ENCODE measurements around the gene ZNF24.

Gene ZNF24

DNA sequence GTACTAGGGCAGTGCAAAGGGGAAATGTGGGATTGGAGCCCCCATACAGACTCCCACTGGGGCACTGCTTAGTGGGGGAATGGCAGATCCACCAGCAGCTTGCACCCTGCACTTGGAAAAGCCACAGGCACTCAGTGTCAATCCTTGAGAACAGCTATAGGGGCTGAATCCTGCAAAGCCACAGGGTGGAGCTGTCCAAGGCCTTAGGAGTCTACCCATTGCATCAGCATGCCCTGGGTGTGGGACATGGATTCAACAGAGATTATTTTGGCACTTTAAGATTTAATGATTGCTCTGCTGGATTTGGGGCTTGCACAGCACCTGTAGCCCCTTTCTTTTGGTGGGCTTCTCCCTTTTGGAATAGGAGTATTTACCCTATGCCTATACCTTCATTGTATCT, 8.6 kb upstream of the ZNF24 start:
- no peak for DNase-seq

GRCh38 chr18:35352283-35352682, 8.1 kb upstream of the ZNF24 start:
- no peak for DNase-seq

- DNase-seq, result no peak
Measured at GRCh38 chr18:35348001-35348400, 3.8 kb upstream of the ZNF24 start.

DNA sequence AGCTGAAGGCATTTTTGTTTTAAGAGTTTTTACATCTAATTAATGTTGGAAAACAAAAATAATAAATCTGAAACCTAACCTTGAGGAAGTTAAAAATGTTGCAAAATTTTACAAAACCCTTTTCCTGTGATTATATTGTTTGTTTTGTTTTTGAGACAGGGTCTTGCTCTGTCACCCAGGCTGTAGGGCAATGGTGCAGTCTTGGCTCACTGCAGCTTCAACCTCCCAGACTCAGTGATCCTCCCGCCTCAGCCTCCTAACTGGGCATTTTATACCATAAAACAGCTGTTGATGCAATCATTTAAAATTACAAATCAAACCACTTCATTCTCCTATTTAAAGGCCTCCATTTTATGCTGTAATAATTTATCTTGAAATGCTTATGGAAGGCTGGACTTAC, 1.7 kb upstream of the ZNF24 start:
- no peak for DNase-seq

GRCh38 chr18:35345460-35345921, 1.3 kb upstream of the ZNF24 start:
- DNase-seq, result no peak

- DNase-seq, result no peak
Measured at GRCh38 chr18:35344736-35345459, 678 bp upstream of the ZNF24 start.

DNA sequence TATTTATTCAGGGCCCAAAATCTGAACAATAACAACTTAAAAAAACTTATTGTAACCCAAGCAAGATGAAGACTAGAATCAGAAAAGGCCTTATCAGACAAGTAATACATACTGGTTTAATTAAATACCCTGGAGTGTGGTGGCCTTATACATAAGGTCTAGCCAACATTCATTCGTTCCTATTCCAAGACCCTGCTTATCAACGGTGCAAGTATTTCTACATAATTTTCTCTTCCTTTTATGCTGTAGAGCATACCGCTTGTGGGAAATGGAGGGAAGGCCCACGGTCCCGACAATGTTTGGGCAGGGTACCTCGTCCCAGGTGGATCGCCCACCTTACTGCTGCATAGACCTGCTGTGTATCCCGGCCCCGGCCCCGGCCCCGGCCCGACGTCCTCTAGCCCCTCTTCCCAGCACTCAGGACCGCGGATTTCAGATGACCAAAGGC, 708 bp downstream of the ZNF24 start:
- DNase-seq, result no peak

DNA sequence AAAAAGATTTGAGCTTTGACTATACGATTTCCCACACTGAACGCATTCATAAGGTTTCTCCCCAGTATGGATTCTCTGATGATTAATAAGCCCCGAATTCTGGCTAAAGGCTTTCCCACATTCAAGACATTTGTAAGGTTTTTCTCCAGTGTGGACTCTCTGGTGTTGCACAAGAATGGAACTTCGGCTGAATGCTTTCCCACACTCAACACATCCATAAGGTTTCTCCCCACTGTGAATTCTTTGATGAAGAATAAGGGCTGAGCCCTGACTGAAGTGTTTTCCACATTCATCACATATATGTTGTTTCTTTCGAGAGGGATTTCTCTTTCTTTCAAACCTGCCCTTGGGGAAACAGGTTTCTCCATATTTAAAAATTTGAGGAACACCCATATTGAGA, 6.9 kb downstream of the ZNF24 start:
- no peak for DNase-seq

- DNase-seq, result no peak
Measured at GRCh38 chr18:35335866-35336265, 8.4 kb downstream of the ZNF24 start.

DNA sequence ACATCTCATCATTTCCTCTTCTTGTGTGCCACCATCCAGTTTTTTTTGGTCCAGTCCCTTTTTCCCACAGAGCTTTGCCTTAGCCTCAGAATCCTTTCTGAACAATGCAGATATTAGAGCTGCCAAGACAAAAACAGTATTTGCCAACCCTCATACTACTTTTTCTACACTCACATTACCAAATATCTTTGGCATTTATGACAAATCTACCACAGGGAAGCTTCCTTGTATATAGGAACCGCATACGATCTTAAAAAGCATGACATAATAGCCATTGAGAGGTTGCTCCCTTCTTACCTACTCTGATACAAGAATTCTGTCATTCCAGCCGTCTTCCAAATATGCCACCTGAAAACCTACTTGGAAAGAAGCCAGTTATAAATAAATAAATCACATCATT, 9.4 kb downstream of the ZNF24 start:
- no peak for DNase-seq

DNA sequence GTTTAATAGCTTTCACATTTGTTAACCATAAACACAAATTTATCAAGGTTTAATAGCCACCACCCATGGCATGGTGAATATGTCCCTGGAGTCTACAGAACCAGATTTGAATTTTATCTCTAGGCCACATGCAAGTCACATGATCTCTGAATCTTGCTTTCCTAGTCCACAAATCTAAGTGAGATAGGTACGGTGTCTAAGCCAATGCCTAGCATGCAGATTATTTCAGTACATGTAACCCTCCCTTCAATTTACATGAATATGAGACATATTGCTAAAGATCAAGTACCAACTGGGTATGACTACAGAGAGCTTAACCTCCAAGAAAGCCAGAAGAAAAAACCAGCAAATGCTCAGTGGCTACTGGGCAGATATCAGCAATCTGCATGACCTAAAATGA, 10.0 kb downstream of the ZNF24 start:
- no peak for DNase-seq

DNA sequence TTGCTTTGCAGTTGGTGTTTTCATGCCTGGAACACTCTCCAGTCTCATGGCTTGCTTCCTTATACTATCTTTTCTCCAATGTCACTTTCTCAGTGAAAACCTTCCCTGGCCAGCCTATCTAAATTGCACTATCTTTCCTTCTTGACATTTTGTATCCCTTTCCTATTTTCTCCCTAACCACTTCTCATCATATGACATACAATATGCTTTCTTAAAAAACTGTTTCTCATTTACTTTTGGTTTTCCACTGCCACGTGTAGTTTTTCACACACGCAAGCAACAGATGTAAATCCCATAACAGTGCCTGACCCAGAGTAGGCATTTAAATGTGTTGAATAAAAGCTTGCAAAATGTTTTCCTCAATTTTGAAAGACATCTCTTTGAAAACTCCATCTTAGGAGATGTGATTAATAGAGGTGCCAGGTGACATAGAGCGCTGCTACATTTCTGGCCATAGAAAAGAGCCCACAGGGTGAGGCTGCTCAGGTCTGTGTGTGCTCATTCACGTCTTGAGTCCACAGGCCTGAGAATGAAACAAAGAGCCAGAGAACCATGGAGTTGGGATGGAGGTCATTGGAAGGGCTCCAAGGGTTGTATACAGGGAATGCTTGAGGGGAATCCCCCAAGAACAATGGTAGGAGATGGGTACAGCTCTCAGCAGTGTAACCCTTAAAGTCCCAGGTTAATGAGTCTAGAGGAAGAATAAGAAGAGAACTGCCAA, 12.7 kb downstream of the ZNF24 start:
- DNase-seq, result no peak

DNA sequence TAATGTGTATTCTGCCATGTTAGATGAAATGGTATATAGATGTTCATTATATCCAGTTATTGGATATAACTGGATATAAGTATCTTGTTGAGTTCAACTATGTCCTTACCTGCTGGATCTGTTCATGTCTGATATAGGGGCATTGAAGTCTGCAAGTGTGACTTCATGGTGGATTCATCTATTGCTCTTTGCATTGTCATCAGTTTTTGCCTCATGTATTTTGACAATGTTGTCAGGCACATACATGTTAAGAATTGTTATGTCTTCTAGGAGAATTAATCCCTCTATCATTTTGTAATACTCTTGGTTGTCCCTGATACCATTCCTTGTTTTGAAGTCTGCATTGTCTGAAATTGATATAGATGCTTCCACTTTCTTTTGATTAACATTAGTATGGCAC, 15.4 kb downstream of the ZNF24 start:
- no peak for DNase-seq

GRCh38 chr18:35326695-35327387, 17.4 kb downstream of the ZNF24 start:
- DNase-seq, result no peak

GRCh38 chr18:35324926-35325655, 19.1 kb downstream of the ZNF24 start:
- no peak for DNase-seq

DNA sequence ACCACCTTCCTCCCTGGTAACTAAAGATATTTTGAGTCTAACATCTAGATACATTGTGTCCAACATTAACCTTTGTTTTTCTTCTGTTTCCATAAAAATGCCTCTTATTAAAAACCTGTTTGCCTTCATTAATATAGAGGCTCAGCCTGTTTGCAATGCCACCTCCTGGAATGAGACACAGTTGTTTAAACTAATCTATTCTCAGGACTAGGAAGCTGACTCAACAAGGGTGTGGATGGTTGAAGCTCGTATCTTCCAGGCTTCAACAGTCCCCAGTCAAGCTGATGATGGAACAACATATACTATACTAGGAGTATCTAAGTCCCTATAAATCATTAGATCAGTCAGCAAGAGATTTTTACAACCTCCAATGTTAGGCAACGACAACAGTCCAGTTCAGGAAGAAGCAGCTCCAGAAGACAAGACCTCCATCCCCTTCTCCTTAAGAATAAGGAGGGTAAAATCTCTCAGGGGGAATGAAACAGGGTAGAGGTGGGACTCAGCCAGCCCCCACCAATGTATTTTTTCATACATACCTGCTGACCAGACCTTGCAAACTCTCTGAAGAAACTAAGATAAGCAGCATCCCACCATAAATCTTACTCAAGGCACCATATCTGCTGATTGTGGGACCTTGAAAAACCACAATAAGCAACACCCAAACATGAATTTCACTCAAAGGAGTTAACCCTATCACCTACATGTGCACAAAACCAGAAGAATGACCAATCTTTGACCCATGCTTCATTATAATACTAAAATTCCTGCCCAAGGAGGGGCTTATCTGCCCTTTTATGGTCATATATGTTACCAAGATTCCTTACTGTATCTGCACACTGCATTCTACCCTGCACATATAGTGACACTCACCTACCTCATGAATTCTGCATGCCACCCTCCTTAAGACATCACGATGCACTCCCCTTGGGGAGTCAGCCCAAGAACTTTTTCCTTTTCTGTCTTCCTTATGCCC, 21.4 kb downstream of the ZNF24 start:
- DNase-seq, result no peak

DNA sequence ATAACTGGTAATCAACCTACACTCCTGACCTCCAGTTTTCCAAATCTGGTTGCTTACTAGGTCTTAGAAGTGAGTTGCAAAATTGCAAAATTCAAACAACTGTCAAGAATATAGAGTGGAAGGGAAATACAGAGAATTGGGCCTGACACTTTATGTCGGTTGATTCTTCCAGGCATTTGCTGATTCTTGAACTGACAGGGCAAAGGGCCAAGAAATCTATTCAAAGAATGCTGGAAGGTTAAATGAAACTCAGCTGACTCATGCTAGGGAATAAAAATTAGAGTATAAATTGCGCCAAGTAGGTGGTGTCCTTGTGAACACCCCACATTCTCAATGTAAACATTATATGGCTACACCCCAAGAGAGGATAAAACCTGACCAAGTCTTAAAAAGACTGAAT, 32.7 kb downstream of the ZNF24 start:
- DNase-seq, result no peak

DNA sequence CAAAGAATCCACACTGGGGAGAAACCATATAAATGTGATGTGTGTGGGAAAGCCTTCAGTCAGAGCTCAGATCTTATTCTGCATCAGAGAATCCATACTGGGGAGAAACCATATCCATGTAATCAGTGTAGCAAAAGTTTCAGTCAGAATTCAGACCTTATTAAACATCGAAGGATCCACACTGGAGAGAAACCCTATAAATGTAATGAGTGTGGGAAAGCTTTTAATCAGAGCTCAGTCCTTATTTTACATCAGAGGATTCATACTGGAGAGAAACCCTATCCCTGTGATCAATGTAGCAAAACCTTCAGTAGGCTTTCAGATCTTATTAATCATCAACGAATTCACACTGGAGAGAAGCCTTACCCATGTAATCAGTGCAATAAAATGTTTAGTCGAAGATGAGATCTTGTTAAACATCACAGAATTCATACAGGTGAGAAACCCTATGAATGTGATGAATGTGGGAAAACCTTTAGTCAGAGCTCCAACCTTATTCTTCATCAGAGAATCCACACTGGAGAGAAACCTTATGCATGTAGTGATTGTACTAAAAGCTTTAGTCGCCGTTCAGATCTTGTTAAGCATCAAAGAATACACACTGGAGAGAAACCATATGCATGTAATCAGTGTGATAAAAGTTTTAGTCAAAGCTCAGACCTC, 37.5 kb downstream of the ZNF24 start:
- DNase-seq, result no peak

DNA sequence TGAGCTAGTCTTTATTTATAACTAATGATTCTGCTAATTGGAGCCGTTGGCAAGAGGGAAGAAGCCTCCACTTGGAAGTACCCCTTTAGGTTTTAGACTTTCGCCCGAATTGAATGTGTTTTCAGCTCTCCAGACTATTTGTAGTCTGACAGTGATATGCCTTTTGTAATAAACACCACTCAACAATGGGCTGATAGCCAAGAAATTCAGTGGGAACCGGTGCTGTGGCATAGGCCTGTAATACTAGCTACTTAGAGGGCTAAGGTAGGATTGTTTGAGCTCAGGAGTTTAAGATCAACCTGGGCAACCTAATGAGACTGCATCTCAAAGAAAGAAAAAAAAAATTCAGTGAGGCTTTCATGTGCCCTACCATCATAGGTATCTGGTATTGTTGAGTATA, 40.6 kb downstream of the ZNF24 start:
- DNase-seq, result no peak

- DNase-seq, result no peak
Measured at GRCh38 chr18:35296060-35296459, 48.2 kb downstream of the ZNF24 start.

GRCh38 chr18:35291166-35291565, 53.1 kb downstream of the ZNF24 start:
- DNase-seq, result no peak
